ENCODE results near the gene SOX5. TPM values are rescaled to one million over a fixed set of nuclear protein-coding genes. Genes with fewer than 3 reads are reported as not detected.

The SOX5 gene
- total RNA-seq, 1 experiment from 2014 or later, result 0.52 TPM

GRCh38 chr12:23931176-23931575 lies 18.3 kb downstream of the SOX5 start:
- ChIA-PET RAD21 (ENCODE audit: low non-redundant PET in 1 of 2, low total read pairs in 2 of 2, uncharacterized antibody in 2 of 2, unreplicated experiment in 2 of 2) (no interaction called here), POLR2A (no interaction called here), CTCF (no interaction called here)
- no peak overlapping the region for H3K27ac ChIP-seq (ENCODE audit: low read depth, low read length)
- no peaks in the 10 kb centered on the region for H3K4me1 ChIP-seq (ENCODE audit: control insufficient read depth in 1 of 2, insufficient read depth in 2 of 2, low read length in 2 of 2)
- intact Hi-C loops (cut with micrococcal nuclease), result no loop called here
- no peak for ATAC-seq
- no peak overlapping the region for H2AFZ ChIP-seq (ENCODE audit: low read depth, low read length, poor library complexity, severe bottlenecking)
- H3K9me3 ChIP-seq (ENCODE audit: control insufficient read depth in 1 of 2, insufficient read depth in 1 of 2, low read depth in 1 of 2, low read length in 2 of 2), result peaks cover 7 to 16% of the 10 kb centered on the region in 2 experiments; a peak in 2 of 4 replicates
- H3K9me2 ChIP-seq (ENCODE audit: insufficient read depth), result no peaks in the 10 kb centered on the region
- no TSS peak for BruUV-seq (replicated peaks)
- H4K20me1 ChIP-seq (ENCODE audit: insufficient read depth), result no peaks in the 10 kb centered on the region
- no peak for DNase-seq (ENCODE audit: low read depth, low spot score)
- H3K9ac ChIP-seq (ENCODE audit: low read length), result no peak overlapping the region
- no peaks in the 10 kb centered on the region for H3K27me3 ChIP-seq (ENCODE audit: insufficient read depth, low read length)
- no peaks in the 10 kb centered on the region for H3K79me2 ChIP-seq (ENCODE audit: insufficient read depth, low read length)
- H3K36me3 ChIP-seq (ENCODE audit: control insufficient read depth in 1 of 2, insufficient read depth in 2 of 2, low read length in 2 of 2), result no peaks in the 10 kb centered on the region
- no peak for TF ChIP-seq ZNF274 (IDR thresholded peaks at IDR 0.05; ENCODE audit: low read depth, low read length)
- TF ChIP-seq EGR1 (IDR thresholded peaks at IDR 0.05; ENCODE audit: low read depth), result no peak
- TF ChIP-seq JUND (IDR thresholded peaks at IDR 0.05), result no peak
- TF ChIP-seq SRF (IDR thresholded peaks at IDR 0.05; ENCODE audit: low read depth), result no peak
- TF ChIP-seq SIN3A (IDR thresholded peaks at IDR 0.05; ENCODE audit: low read depth), result no peak
- TF ChIP-seq ZBTB33 (IDR thresholded peaks at IDR 0.05; ENCODE audit: extremely low read depth, insufficient replicate concordance, low read length), result no peak
- TF ChIP-seq YY1 (IDR thresholded peaks at IDR 0.05; ENCODE audit: extremely low read depth, insufficient replicate concordance, low read depth, low read length), result no peak
- TF ChIP-seq, protein P1, sequence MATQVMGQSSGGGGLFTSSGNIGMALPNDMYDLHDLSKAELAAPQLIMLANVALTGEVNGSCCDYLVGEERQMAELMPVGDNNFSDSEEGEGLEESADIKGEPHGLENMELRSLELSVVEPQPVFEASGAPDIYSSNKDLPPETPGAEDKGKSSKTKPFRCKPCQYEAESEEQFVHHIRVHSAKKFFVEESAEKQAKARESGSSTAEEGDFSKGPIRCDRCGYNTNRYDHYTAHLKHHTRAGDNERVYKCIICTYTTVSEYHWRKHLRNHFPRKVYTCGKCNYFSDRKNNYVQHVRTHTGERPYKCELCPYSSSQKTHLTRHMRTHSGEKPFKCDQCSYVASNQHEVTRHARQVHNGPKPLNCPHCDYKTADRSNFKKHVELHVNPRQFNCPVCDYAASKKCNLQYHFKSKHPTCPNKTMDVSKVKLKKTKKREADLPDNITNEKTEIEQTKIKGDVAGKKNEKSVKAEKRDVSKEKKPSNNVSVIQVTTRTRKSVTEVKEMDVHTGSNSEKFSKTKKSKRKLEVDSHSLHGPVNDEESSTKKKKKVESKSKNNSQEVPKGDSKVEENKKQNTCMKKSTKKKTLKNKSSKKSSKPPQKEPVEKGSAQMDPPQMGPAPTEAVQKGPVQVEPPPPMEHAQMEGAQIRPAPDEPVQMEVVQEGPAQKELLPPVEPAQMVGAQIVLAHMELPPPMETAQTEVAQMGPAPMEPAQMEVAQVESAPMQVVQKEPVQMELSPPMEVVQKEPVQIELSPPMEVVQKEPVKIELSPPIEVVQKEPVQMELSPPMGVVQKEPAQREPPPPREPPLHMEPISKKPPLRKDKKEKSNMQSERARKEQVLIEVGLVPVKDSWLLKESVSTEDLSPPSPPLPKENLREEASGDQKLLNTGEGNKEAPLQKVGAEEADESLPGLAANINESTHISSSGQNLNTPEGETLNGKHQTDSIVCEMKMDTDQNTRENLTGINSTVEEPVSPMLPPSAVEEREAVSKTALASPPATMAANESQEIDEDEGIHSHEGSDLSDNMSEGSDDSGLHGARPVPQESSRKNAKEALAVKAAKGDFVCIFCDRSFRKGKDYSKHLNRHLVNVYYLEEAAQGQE (IDR thresholded peaks at IDR 0.05; ENCODE audit: low read depth), result no peak
- TF ChIP-seq POLR2A (IDR thresholded peaks at IDR 0.05; ENCODE audit: borderline replicate concordance, extremely low read depth, insufficient read depth, insufficient read length), result no peak
- TF ChIP-seq CEBPB (IDR thresholded peaks at IDR 0.05; ENCODE audit: low read depth), result no peak
- TF ChIP-seq FOSL1 (IDR thresholded peaks at IDR 0.05; ENCODE audit: low read depth), result no peak
- no peak for TF ChIP-seq ELF1 (IDR thresholded peaks at IDR 0.05; ENCODE audit: borderline replicate concordance, low read depth)
- no peak for TF ChIP-seq POLR2AphosphoS5 (IDR thresholded peaks at IDR 0.05; ENCODE audit: low read depth, low read length)
- TF ChIP-seq TCF7L2 (IDR thresholded peaks at IDR 0.05; ENCODE audit: borderline replicate concordance, extremely low read depth, insufficient read depth, insufficient read length), result no peak
- no peak for TF ChIP-seq EZH2 (IDR thresholded peaks at IDR 0.05)
- H3K4me3 ChIP-seq (replicated peaks in 1 of 2; ENCODE audit: low read depth in 1 of 2, low read length in 2 of 2), result no peak overlapping the region
- no peak overlapping the region for H3K4me2 ChIP-seq (ENCODE audit: low read length)
